HG03439 (cell line): ENCODE data around the gene KRT86.
"Not testable (repeated sequence)": the region's sequence is repeated elsewhere in the genome, so short reads cannot be mapped to it uniquely, and the experiment has no call there.

Source experiments
- ATAC-seq: cut with Tn5 transposase; IDR thresholded peaks from one replicate; pipeline ENCODE4 v1.9.1; 2021; ENCODE audit warnings: mild to moderate bottlenecking, moderate library complexity; ENCODE audit not compliant: unreplicated experiment

KRT86 gene

GRCh38 chr12:52238916-52239646 lies 35.4 kb upstream of the KRT86 start:
- ATAC-seq: no peak

GRCh38 chr12:52239767-52240166 lies 34.7 kb upstream of the KRT86 start:
- no peak for ATAC-seq

- ATAC-seq: not testable (repeated sequence)
Measured at GRCh38 chr12:52240247-52240646, 34.2 kb upstream of the KRT86 start.

DNA sequence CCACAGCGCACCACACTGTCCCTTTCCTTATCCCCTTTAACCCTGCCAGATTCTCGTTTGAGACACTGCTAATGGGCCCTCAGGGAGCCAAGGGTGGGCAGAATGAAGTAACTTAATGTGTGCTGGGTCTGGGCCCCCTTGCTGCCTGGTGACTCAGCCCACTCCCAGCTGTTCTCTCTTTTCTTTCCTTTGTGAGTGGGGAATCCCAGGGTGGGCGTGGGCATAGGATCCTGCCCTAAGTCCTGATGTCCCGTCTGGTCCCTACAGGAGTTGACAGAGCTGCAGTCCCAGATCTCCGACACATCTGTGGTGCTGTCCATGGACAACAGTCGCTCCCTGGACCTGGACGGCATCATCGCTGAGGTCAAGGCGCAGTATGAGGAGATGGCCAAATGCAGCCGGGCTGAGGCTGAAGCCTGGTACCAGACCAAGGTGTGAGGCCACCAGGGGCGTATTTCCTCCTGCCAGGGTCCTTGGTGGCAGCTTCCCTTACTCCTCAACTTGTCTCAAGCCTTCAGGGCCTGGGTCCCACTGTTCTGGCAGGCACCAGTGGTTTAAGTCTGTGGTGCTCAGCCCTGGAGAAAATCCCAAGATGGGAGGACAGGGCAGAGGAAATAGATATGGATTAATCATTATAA lies 33.1 kb upstream of the KRT86 start:
- ATAC-seq: no peak

DNA sequence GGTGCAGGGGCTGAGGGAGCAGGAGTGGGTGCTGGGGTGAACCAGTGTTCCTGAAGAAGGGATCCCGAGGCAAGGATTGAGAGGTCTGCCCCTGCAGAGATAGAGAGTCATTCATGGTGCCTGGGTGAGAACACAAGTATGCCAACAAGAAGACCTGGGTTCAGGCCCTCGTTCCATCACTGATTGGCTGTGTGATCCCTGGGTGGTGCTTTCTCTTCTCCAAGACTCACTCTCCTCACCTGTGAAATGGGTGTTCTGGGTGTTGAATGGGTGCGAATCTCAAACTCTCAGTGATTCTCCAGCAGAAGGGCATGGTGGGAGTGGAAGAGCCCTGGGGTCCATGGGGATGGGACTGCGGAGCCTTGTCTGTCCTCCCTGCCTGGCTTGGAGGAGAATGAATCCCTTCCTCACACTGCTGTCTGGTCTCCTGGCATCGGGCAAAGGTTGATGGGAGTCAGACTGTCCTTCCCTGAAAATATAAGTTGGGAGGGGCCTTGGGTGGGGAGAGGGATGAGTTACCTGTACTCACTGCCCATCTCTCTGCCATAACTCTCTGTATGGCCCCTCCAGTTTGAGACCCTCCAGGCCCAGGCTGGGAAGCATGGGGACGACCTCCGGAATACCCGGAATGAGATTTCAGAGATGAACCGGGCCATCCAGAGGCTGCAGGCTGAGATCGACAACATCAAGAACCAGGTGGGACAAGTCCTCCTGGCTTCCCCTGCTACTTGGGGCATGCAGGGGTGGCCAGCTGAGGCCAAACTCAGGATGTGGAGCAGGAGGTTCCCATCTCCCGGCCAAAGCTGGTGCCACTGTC lies 31.8 kb upstream of the KRT86 start:
- no peak for ATAC-seq

DNA sequence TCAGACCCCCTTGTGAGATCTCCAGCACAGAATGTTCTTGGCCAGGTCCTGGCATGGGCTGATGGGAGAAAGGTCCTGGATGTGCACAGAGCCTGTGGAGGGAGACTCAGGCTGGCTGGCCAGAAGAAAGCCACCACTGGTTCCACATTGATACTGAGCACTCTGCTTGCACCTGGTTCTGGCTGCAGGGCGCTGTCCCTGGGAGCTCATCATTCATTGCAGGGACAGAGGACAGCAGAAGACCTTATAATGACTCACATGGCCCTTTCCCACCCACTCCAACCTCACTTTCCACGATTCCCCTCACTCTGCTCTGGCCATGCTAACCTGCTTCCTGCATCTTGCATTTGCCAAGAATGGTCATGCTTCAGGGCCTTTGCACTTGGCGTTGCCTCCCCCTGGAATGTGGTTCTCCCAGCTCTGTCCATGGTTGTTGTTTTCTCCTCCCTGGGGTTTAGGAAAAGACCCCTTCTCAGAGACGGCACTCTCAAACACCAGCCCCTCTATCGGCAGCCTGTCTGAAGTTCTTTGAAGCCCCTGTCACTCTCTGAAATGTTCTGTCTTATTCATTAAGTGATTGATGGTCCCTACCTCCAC lies 31.1 kb upstream of the KRT86 start:
- no peak for ATAC-seq

DNA sequence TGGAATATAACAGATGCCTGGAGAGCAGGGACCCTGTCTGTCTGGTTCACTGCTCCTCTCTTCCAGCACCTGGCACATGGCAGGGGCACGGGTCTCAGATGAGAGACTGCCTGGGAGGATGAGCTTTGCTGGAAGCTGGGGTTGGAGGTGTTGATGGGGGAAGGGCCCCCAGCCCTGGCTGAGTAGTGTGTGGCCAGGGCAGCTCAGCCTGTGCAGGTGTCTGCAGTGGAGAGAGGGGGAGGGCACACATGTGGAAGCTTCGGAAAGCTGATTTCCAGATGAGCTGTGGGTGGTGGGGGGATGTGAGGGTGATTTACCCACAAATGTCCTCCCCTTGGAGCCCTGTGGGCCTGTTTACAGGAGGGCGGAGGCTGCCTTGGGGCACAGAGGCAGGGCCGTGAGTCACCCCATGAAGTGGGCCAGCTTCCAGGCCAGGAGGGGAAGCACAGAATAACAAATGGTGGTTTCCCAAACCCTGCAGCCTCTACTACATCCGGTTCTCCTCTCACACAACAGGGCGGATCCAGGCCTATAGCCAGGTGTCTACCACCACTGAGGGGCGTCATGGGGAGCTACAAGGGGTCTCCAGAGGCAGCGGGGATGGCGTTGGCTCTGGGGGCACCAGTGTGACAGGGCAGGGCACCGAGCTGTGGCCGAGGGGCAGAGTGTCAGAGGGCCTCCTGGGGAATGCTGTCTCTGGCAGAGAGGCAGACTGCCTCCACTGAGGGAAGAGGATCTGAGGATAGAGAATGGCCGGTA lies 30.4 kb upstream of the KRT86 start:
- peak; percentile 87 for ATAC-seq

GRCh38 chr12:52244615-52244994 lies 29.8 kb upstream of the KRT86 start:
- no peak for ATAC-seq

- no peak for ATAC-seq
Measured at GRCh38 chr12:52245259-52245961, 29.0 kb upstream of the KRT86 start.

DNA sequence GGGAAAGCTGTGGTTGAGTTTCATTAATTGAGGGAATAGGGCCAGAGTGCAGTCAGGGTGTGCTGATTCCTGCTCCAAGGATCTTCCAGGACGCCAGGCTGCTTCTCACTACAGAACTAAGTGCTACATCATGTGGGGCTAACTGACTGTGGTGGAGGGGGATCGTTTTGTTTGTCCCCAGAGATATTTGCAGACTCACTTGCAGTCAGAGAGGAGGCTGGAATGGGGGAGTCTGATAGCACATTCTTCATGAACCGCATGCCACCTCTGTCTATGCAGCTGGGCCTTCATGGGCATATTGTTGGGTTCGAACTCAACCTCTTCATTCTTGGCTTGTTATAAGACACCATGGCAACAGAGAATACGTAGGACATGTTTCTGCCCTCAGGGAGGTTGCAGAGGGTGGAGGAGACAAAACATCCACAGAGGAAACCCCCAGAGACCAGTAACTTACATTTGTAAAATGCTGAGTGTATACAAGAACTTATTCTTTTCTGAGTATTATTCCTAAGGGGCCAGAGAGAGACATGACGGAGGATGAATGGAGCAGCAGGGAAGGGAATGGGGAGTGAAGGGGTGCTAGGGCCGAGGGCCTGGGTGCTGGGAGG lies 28.4 kb upstream of the KRT86 start:
- no peak for ATAC-seq

DNA sequence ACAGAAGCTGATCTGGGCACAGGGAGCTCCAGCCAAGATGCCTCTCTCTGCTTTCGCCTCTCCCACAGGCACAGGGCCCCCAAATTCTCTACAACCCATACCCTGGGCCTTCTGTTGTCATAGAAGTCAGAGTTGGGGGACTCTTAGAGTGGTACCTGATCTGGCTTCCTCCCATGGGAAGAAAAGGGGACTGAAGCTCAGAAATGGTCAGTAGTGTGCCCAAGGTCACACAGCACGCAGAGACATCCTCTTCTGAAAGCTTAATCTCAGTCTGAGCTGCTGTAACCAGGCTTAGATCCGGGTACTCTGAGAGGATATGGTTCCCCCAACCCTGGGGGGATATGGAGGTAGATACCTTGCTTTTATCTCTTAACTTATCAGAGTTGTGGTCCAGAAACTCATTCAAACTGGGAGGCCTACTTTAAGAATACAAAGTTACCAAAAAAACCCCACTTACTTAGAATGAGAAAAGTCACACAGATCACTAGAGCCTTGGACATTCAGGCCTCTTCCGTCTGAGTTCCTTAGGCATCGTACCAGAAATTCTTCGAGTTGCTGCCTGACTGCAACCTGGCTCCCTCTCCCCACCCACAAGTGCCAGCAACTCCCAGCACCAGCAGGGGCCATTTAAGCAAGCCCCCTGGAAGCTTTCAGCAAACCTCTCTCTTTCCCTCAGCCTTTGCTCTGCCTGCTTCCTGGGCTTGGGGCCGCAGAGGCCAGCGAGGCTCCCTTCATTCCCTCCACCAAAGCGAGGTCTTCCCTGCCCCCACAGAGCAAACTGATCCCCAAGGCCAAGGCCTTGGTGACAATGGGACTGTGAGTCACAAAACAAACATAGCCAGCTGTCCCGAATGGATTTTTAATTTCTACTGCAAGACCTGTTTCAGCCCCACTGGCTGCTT lies 27.5 kb upstream of the KRT86 start:
- ATAC-seq: no peak

GRCh38 chr12:52247622-52248540 lies 26.6 kb upstream of the KRT86 start:
- no peak for ATAC-seq

- no peak for ATAC-seq
Measured at GRCh38 chr12:52248541-52249461, 25.6 kb upstream of the KRT86 start.

- ATAC-seq: no peak
Measured at GRCh38 chr12:52249511-52250047, 24.9 kb upstream of the KRT86 start.

- ATAC-seq: no peak
Measured at GRCh38 chr12:52250048-52250990, 24.1 kb upstream of the KRT86 start.
